Fibroblast of upper back skin (primary cell): ENCODE data around the gene PGM3.

Experiments
- DNase-seq: peaks from one replicate; pipeline ENCODE4 v3.0.0-alpha.2; 2013

PGM3 gene

GRCh38 chr6:83183082-83183828 is 9.8 kb downstream of the PGM3 start:
- DNase-seq, result peak; percentile 92

GRCh38 chr6:83182114-83182513 is 11.0 kb downstream of the PGM3 start:
- DNase-seq, result no peak

GRCh38 chr6:83180426-83180950 is 12.6 kb downstream of the PGM3 start:
- DNase-seq, result no peak

GRCh38 chr6:83176246-83176645 is 16.8 kb downstream of the PGM3 start:
- no peak for DNase-seq

GRCh38 chr6:83169511-83169910 is 23.6 kb downstream of the PGM3 start:
- DNase-seq, result no peak

DNA sequence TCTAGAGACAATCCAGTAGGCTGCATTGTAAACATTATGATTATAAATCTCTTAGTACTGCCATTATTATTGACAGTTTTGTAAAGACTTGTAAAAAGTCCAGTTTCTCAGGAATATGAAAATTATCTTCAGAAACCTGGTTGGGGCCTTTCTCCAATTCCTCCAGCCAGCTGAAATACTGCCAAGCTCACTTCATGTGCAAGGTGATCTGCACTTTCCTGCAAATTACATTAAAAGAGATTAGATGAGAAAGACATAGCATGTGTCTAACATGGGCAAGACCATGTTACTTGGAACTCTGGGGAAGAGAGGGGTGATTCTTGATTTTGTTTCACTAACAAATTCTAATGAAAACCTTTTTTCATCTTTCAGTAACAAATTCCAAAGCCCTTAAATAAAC is 24.0 kb downstream of the PGM3 start:
- DNase-seq, result no peak

DNA sequence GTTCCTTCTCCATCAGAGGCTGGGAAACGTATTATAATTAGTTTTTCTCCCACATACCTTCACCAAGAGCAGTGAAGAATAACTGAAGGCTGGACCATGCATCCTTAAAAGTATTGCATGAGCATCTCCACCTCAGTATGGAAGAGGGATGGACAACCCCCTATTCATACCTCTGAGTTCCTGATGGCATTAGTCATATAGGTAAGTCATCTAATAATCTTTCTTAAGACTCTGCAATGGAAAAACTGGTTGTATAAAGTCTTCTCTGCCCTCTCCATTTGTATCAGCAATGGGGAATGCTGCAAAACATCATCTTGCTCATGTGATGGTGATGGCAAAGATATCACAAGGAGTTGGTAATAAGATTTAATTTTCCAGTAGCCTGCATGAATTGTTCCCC is 24.5 kb downstream of the PGM3 start:
- no peak for DNase-seq

DNA sequence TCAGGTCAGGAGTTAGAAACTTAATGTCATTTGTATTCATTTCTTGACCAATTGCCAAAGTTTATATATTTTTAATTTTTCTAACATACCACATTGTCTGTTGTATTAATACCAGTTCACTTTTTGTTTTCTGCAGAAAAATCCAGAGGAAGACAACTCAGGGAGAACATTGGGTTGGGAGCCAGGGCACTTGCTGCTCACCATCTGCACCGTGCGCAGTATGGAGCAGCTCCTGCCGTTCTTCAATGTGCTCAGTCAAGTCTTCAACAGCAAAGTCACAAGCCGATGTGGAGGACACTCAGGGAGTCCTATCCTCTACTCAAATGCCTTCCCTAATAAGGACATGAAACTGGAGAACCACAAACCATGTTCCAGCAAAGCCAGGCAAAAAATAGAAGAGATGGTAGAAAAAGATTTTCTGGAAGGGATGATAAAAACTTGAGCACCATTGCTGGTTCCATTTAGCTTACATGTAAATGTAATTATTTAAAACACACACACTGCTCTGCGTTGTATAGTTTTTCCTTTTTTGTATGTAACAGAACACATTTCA is 25.3 kb downstream of the PGM3 start:
- DNase-seq, result no peak

DNA sequence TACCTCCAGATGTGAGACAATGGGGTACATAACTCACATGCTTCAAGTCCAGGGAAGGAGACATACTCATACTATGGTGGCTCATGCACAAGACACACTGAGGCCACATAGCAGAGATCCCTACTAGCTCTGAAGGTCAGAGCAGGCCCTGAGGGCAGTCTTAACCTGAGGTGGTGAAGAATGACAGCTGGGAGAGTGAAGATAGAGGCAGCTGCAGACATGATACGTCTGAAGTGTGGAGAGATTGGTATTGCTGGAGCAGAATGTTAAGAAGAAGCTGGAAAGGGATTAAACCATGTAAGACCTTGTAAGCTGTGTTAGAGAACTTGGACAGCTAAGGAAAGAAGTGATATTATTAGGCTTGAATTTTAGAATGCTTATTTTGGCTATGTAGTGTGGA is 32.9 kb downstream of the PGM3 start:
- no peak for DNase-seq

- no peak for DNase-seq
These were observed 37.3 kb downstream of the PGM3 start for GRCh38 chr6:83155794-83156193.

- DNase-seq, result no peak
These were observed 39.1 kb downstream of the PGM3 start for GRCh38 chr6:83153883-83154521.

- DNase-seq, result no peak
These were observed 40.2 kb downstream of the PGM3 start for GRCh38 chr6:83152913-83153312.

GRCh38 chr6:83151114-83151513 is 42.0 kb downstream of the PGM3 start:
- DNase-seq, result no peak

DNA sequence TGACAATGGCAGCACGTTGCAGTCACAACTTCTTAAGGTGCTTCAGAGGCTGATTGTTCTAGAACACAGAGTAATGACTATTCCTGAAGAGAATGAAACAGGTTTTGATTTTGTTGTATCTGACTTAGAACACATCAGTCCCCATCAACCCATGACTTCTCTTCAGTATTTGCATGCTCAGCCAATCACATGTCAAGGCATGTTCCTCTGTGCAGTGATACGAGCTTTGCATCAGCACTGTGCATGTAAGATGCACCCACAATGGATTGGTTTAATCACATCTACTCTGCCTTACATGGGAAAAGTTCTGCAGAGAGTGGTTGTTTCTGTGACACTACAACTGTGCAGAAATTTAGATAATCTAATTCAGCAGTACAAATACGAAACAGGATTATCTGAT is 54.3 kb downstream of the PGM3 start:
- no peak for DNase-seq

GRCh38 chr6:83138118-83138722 is 54.8 kb downstream of the PGM3 start:
- DNase-seq, result no peak

DNA sequence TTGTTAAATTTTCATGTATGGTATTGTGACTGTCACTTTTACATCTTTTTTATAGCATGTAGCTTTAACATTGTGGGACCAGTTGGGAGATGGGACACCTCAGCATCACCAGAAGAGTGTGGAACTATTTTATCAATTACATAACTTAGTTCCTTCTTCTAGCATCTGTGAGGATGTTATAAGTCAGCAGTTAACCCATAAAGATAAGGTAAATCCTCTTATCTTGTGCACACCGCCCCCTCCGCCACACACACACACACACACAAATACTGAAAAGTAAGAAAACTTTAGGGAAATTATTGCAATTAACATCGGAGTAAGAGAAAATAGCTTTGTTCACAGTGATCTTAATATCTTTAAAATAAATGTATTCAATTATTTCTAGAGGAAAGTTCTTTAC is 60.9 kb downstream of the PGM3 start:
- no peak for DNase-seq

- no peak for DNase-seq
These were observed 65.1 kb downstream of the PGM3 start for GRCh38 chr6:83127976-83128375.

GRCh38 chr6:83127258-83127657 is 65.8 kb downstream of the PGM3 start:
- DNase-seq, result no peak

GRCh38 chr6:83126807-83127206 is 66.3 kb downstream of the PGM3 start:
- no peak for DNase-seq

DNA sequence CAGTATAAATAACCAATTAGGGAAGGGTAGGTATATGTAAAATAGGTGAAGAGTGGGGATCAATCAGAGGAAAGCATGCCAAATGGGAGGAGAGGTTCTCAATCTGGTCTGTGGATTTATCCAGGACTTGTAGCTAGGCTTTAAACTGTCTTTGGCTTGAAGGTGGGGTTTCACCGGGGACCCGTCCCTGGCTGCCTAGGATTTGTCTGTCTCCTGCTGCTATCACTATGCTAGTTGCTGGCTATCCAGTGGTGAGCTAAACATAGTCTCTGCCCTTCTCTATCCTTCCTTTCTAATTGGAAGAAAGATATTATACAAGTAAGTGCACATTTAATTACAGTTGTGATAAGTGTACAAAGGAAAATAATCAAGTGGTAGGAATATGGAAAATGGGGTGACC is 66.8 kb downstream of the PGM3 start:
- DNase-seq, result no peak

DNA sequence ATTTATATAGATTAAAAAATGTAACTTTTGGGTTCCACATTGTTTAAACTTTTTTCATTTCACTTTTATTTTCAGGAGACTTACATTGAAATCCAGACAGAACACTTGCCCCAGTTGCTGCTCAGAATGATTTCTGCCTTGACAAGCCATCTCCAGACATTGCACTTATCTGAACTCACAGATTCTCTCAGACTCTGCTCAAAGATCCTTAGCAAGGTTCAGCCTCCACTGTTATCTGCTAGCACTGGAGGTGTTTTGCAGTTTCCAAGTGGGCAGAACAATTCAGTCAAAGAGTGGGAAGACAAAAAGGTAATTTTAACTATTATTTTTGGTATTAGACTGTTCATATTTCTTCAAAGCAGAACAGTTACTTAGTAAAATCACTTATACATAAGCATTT is 67.6 kb downstream of the PGM3 start:
- DNase-seq, result no peak

DNA sequence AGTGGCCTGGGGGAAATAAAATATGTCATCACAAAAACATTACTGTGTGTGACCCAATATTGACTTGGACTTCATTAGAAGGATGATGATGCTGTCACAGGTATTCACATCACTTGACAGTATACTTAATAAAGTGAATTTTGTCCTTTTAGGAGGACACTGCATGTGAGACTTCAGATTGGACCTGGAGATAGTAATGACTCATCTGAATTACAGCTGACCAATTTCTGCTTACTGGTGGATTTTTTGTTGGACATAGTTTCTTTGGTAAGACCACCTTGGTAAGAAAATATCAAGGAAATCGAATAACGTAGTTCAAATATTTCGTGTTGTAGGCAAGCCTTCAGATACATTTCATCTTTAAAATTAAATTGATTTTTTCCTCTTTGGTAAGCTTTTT is 68.5 kb downstream of the PGM3 start:
- no peak for DNase-seq

- DNase-seq, result no peak
These were observed 73.2 kb downstream of the PGM3 start for GRCh38 chr6:83119742-83120300.

- DNase-seq, result no peak
These were observed 75.3 kb downstream of the PGM3 start for GRCh38 chr6:83117802-83118201.
